PFSK-1 (cell line): Measurements from ENCODE around the gene HGF.

Source experiments
- FOXP2 ChIP-seq: optimal IDR thresholded peaks from 2 replicates; pipeline ENCODE3; 2011; ENCODE audit warnings: borderline replicate concordance, control low read depth, inconsistent platforms; ENCODE audit not compliant: insufficient read depth; ENCODE audit errors: extremely low read length, extremely low read depth
- POLR2AphosphoS5 ChIP-seq: IDR thresholded peaks from 2 replicates; pipeline ENCODE4 v1.6.1; 2012; ENCODE audit warnings: low read depth, mild to moderate bottlenecking, control low read depth, low read length, moderate library complexity
- SIN3A ChIP-seq: IDR thresholded peaks from 2 replicates; pipeline ENCODE4 v1.6.1; 2012; ENCODE audit warnings: mild to moderate bottlenecking, low read length, moderate library complexity, borderline replicate concordance; ENCODE audit not compliant: insufficient read depth
- TAF1 ChIP-seq: IDR thresholded peaks from 2 replicates; pipeline ENCODE4 v1.6.1; 2012; ENCODE audit warnings: low read length, control low read depth, borderline replicate concordance; ENCODE audit not compliant: insufficient read depth
- TF ChIP-seq, protein P1 (sequence below), 2 experiments: IDR thresholded peaks; 2 replicates each; pipeline versions ENCODE4 v1.6.1 to v1.8.0; 2011 to 2012; ENCODE audit warnings: low read depth in 2 of 2, low read length in 2 of 2, control low read depth in 1 of 2, inconsistent platforms in 1 of 2, mild to moderate bottlenecking in 1 of 2, moderate library complexity in 1 of 2; ENCODE audit not compliant: insufficient read depth in 1 of 2

GRCh38 chr7:81753392-81753791 lies 16.5 kb downstream of the HGF start:
- TF ChIP-seq, protein P1, sequence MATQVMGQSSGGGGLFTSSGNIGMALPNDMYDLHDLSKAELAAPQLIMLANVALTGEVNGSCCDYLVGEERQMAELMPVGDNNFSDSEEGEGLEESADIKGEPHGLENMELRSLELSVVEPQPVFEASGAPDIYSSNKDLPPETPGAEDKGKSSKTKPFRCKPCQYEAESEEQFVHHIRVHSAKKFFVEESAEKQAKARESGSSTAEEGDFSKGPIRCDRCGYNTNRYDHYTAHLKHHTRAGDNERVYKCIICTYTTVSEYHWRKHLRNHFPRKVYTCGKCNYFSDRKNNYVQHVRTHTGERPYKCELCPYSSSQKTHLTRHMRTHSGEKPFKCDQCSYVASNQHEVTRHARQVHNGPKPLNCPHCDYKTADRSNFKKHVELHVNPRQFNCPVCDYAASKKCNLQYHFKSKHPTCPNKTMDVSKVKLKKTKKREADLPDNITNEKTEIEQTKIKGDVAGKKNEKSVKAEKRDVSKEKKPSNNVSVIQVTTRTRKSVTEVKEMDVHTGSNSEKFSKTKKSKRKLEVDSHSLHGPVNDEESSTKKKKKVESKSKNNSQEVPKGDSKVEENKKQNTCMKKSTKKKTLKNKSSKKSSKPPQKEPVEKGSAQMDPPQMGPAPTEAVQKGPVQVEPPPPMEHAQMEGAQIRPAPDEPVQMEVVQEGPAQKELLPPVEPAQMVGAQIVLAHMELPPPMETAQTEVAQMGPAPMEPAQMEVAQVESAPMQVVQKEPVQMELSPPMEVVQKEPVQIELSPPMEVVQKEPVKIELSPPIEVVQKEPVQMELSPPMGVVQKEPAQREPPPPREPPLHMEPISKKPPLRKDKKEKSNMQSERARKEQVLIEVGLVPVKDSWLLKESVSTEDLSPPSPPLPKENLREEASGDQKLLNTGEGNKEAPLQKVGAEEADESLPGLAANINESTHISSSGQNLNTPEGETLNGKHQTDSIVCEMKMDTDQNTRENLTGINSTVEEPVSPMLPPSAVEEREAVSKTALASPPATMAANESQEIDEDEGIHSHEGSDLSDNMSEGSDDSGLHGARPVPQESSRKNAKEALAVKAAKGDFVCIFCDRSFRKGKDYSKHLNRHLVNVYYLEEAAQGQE (IDR thresholded peaks at IDR 0.05; ENCODE audit: insufficient read depth in 1 of 2, low read depth in 2 of 2, low read length in 2 of 2), result no peak
- TF ChIP-seq POLR2AphosphoS5 (no peak), TAF1 (no peak), SIN3A (no peak), FOXP2 (no peak)
